CD4-positive, alpha-beta T cell (primary cell): Measurements from ENCODE around the gene NOD2. TPM values are rescaled to one million over a fixed set of nuclear protein-coding genes. Genes with fewer than 3 reads are reported as not detected.

ENCODE experiments used
- ATAC-seq: fragments of 200-7000 bp; cut with Tn5 transposase; one replicate; pipeline ENCODE4 v1.10.0; 2022; ENCODE audit warnings: mild to moderate bottlenecking; ENCODE audit not compliant: poor library complexity
- CTCF ChIA-PET: fragments of 350-600 bp; sonication (Branson Sonifier 250); formaldehyde crosslinking; loops from one replicate; lab custom pipeline; 2021; ENCODE audit warnings: antibody characterized with exemption, inconsistent platforms; lab: Charles Lee
- POLR2A ChIA-PET: fragments of 350-600 bp; sonication (Branson Sonifier 250); formaldehyde crosslinking; loops from one replicate; lab custom pipeline; 2021; ENCODE audit warnings: antibody characterized with exemption, inconsistent platforms; lab: Charles Lee
- DNase-seq, 14 experiments: peaks; one replicate each; pipeline ENCODE4 v3.0.0-alpha.2; 2013 to 2020; ENCODE audit warnings: mixed read lengths in 2 of 14
- H3K27ac ChIP-seq, 2 donors: one replicate each; pipeline versions ENCODE4 v1.5.1 to v1.7.0; 2013; ENCODE audit warnings: low read length in 2 of 2, low read depth in 1 of 2, mild to moderate bottlenecking in 1 of 2
- H3K27me3 ChIP-seq, 2 experiments: 1 replicate in 1 of 2; 2 replicates in 1 of 2; pipeline versions ENCODE4 v1.6.1 to v1.7.0; 2013; ENCODE audit warnings: low read length in 2 of 2, control low read depth in 1 of 2, mild to moderate bottlenecking in 1 of 2, moderate library complexity in 1 of 2; ENCODE audit not compliant: insufficient read depth in 2 of 2, control insufficient read depth in 1 of 2
- H3K36me3 ChIP-seq: one replicate; pipeline ENCODE4 v1.6.1; 2013; ENCODE audit warnings: low read length, control low read depth; ENCODE audit not compliant: insufficient read depth
- H3K4me1 ChIP-seq: one replicate; pipeline ENCODE4 v1.6.1; 2013; ENCODE audit warnings: low read length, control low read depth; ENCODE audit not compliant: insufficient read depth
- H3K4me3 ChIP-seq: one replicate; pipeline ENCODE4 v1.5.1; 2013; ENCODE audit warnings: mild to moderate bottlenecking, low read length, moderate library complexity
- H3K9me3 ChIP-seq, 2 experiments: 1 replicate in 1 of 2; 2 replicates in 1 of 2; pipeline versions ENCODE4 v1.6.1 to v1.7.0; 2013; ENCODE audit warnings: low read length in 2 of 2, mild to moderate bottlenecking in 2 of 2, control low read depth in 1 of 2, moderate library complexity in 1 of 2; ENCODE audit not compliant: control insufficient read depth in 1 of 2, insufficient read depth in 1 of 2
- H3K27ac Mint-ChIP-seq: one replicate; pipeline ENCODE4 v1.8.0; 2020; ENCODE audit warnings: mixed read lengths
- H3K27me3 Mint-ChIP-seq: one replicate; pipeline ENCODE4 v1.8.0; 2021; ENCODE audit warnings: mixed read lengths
- H3K36me3 Mint-ChIP-seq: one replicate; pipeline ENCODE4 v1.8.0; 2021; ENCODE audit warnings: low read depth, mixed read lengths
- H3K4me1 Mint-ChIP-seq: one replicate; pipeline ENCODE4 v1.8.0; 2021; ENCODE audit warnings: low read depth, mixed read lengths
- H3K4me3 Mint-ChIP-seq: one replicate; pipeline ENCODE4 v1.8.0; 2020; ENCODE audit warnings: mild to moderate bottlenecking, mixed read lengths
- H3K9me3 Mint-ChIP-seq: one replicate; pipeline ENCODE4 v1.8.0; 2020; ENCODE audit warnings: mixed read lengths
- CTCF ChIP-seq: fragments of 200-600 bp; IDR thresholded peaks from one replicate; pipeline ENCODE4 v1.8.0; 2022; ENCODE audit warnings: antibody characterized with exemption, mild to moderate bottlenecking
- intact Hi-C, 2 experiments: fragments of 100-400 bp; cut with DNase I in 1 of 2; cut with micrococcal nuclease in 1 of 2; formaldehyde crosslinking; loops; one replicate each; pipeline versions ENCODE4 v1.15.1 to v1.9.0; 2023 to 2025; cut with DNase I, micrococcal nuclease
- total RNA-seq, 174 experiments: library from RNA in 2 of 174; stranded (reverse) in 2 of 174; gene quantifications; one replicate each; pipeline ENCODE4 v1.2.3 and lab custom pipeline; 2021 to 2026

NOD2 gene
- total RNA-seq, 2 experiments from 2014 or later, result 4.5 to 5.3 TPM

GRCh38 chr16:50765861-50766260 is 72.5 kb downstream of the NOD2 start:
- no peak for ATAC-seq
- H3K27me3 Mint-ChIP-seq, result no peaks in the 10 kb centered on the region
- no peaks in the 10 kb centered on the region for H3K27me3 ChIP-seq
- intact Hi-C loops, result loop anchor here (1.0 to 2.0 kb wide), 2 partner anchors 13 to 46 kb away; no protein-coding TSS in a partner anchor
- POLR2A ChIA-PET, result interaction anchor here (0.9 to 2.3 kb wide), 3 partner anchors 9 to 41 kb away, joined by 3 to 6 read pairs (median 3); no protein-coding TSS in a partner anchor
- no peak for DNase-seq
- H3K27ac ChIP-seq, result no peak overlapping the region
- peaks cover 15% of the 10 kb centered on the region for H3K4me1 ChIP-seq
- H3K4me3 ChIP-seq, result no peak overlapping the region
- peaks cover 81% of the 10 kb centered on the region for H3K36me3 ChIP-seq
- peaks cover 7% of the 10 kb centered on the region for H3K9me3 Mint-ChIP-seq
- peak overlapping the region; percentile 64 for H3K4me3 Mint-ChIP-seq
- peaks cover 99% of the 10 kb centered on the region for H3K4me1 Mint-ChIP-seq
- H3K27ac Mint-ChIP-seq, result peak overlapping the region; percentile 70
- no peak for TF ChIP-seq CTCF
- CTCF ChIA-PET, result interaction anchor here (1.1 to 2.0 kb wide), 2 partner anchors 15 to 40 kb away, joined by 3 to 6 read pairs; no protein-coding TSS in a partner anchor
- peaks cover 100% of the 10 kb centered on the region for H3K36me3 Mint-ChIP-seq
- H3K9me3 ChIP-seq, result no peaks in the 10 kb centered on the region

- peaks cover 99% of the 10 kb centered on the region for H3K4me1 Mint-ChIP-seq
- H3K27me3 Mint-ChIP-seq, result no peaks in the 10 kb centered on the region
- H3K27ac Mint-ChIP-seq, result peak overlapping the region; percentile 70
- peaks cover 100% of the 10 kb centered on the region for H3K36me3 Mint-ChIP-seq
- Histone ChIP-seq H3K9me3 (no peaks in the 10 kb centered on the region), H3K4me3 (no peak overlapping the region), H3K27ac (no peak overlapping the region), H3K27me3 (no peaks in the 10 kb centered on the region), H3K36me3 (peaks cover 80% of the 10 kb centered on the region), H3K4me1 (peaks cover 10% of the 10 kb centered on the region)
- ATAC-seq, result peak; percentile 50
- DNase-seq, result no peak
- intact Hi-C loops, result loop anchor here in 1 of 2 experiments (1.0 to 2.0 kb wide), 2 partner anchors 10 to 14 kb away; no protein-coding TSS in a partner anchor
- ChIA-PET POLR2A (interaction anchor here (1.0 to 2.3 kb wide), 3 partner anchors 10 to 100 kb away, joined by 3 to 6 read pairs (median 5); no protein-coding TSS in a partner anchor), CTCF (interaction anchor here (0.8 to 1.6 kb wide), 3 partner anchors 10 to 102 kb away, joined by 3 to 8 read pairs (median 4); no protein-coding TSS in a partner anchor)
- no peak for TF ChIP-seq CTCF
- H3K9me3 Mint-ChIP-seq, result peaks cover 7% of the 10 kb centered on the region
- peak overlapping the region; percentile 64 for H3K4me3 Mint-ChIP-seq
These were observed 73.8 kb downstream of the NOD2 start for GRCh38 chr16:50767197-50767596.

DNA sequence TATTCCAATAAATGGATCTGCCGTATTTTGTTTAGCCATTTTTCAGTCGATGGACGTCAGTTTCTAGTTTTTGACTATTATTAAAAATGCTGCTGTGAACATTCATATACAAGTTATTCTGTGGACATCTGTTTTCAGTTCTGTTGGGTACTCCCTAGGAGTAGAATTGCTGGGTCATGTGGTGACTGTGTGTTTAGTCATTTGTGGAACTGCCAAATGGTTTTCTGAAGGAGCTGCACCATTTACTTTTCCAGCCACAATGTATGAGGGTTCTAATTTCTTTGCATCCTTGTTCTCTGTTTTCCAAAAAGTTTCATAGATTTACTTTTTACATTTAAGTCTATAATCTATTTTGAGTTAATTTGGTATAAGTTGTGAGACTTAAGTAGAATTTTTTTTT is 78.0 kb downstream of the NOD2 start:
- DNase-seq (no peak), ATAC-seq (no peak)
- Histone ChIP-seq H3K27ac (no peak overlapping the region), H3K4me3 (no peak overlapping the region), H3K9me3 (no peaks in the 10 kb centered on the region), H3K27me3 (no peaks in the 10 kb centered on the region), H3K4me1 (peaks cover 8% of the 10 kb centered on the region), H3K36me3 (peaks cover 83% of the 10 kb centered on the region)
- peaks cover 4% of the 10 kb centered on the region for H3K9me3 Mint-ChIP-seq
- H3K4me3 Mint-ChIP-seq, result no peak overlapping the region
- no peaks in the 10 kb centered on the region for H3K27me3 Mint-ChIP-seq
- no peak for TF ChIP-seq CTCF
- H3K27ac Mint-ChIP-seq, result peak overlapping the region; percentile 7
- ChIA-PET POLR2A (no interaction called here), CTCF (interaction anchor here (0.6 kb wide), 1 partner anchor 10 kb away, joined by 3 read pairs; no protein-coding TSS in a partner anchor)
- intact Hi-C loops, result no loop called here
- H3K36me3 Mint-ChIP-seq, result peaks cover 100% of the 10 kb centered on the region
- H3K4me1 Mint-ChIP-seq, result peaks cover 97% of the 10 kb centered on the region
